SK-N-DZ (cell line): ENCODE measurements around the gene TEX52.
"Not testable (repeated sequence)": the region's sequence is repeated elsewhere in the genome, so short reads cannot be mapped to it uniquely, and the experiment has no call there.

Experiments used
- DNase-seq: peaks from one replicate; pipeline ENCODE4 v3.0.0-alpha.2; 2015; ENCODE audit warnings: low spot score

Gene TEX52

GRCh38 chr12:2868986-2869632 lies 12.3 kb upstream of the TEX52 start:
- DNase-seq: not testable (repeated sequence)

- DNase-seq: no peak
These were observed 7.4 kb upstream of the TEX52 start for GRCh38 chr12:2864198-2864597.

- not testable (repeated sequence) for DNase-seq
These were observed 6.6 kb upstream of the TEX52 start for GRCh38 chr12:2863402-2863801.

GRCh38 chr12:2862876-2863275 lies 6.0 kb upstream of the TEX52 start:
- no peak for DNase-seq

- no peak for DNase-seq
These were observed 3.3 kb upstream of the TEX52 start for GRCh38 chr12:2860170-2860569.

GRCh38 chr12:2858944-2859421 lies 2.1 kb upstream of the TEX52 start:
- no peak for DNase-seq

GRCh38 chr12:2858334-2858733 lies 1.5 kb upstream of the TEX52 start:
- DNase-seq: no peak

GRCh38 chr12:2857576-2857975 lies 737 bp upstream of the TEX52 start:
- no peak for DNase-seq

GRCh38 chr12:2856051-2856450 lies 788 bp downstream of the TEX52 start:
- DNase-seq: no peak

GRCh38 chr12:2855546-2855945 lies 1.3 kb downstream of the TEX52 start:
- DNase-seq: no peak

GRCh38 chr12:2854669-2855453 lies 2.0 kb downstream of the TEX52 start:
- no peak for DNase-seq

GRCh38 chr12:2853626-2854025 lies 3.2 kb downstream of the TEX52 start:
- DNase-seq: peak; percentile 80

GRCh38 chr12:2851931-2852330 lies 4.9 kb downstream of the TEX52 start:
- DNase-seq: no peak

- DNase-seq: no peak
These were observed 11.6 kb downstream of the TEX52 start for GRCh38 chr12:2845280-2845679.

- no peak for DNase-seq
These were observed 12.1 kb downstream of the TEX52 start for GRCh38 chr12:2844786-2845185.

- DNase-seq: no peak
These were observed 13.9 kb downstream of the TEX52 start for GRCh38 chr12:2842948-2843347.

- DNase-seq: no peak
These were observed 15.7 kb downstream of the TEX52 start for GRCh38 chr12:2841056-2841650.

GRCh38 chr12:2836574-2836973 lies 20.3 kb downstream of the TEX52 start:
- DNase-seq: no peak

- DNase-seq: no peak
These were observed 21.0 kb downstream of the TEX52 start for GRCh38 chr12:2835691-2836403.

- DNase-seq: no peak
These were observed 22.0 kb downstream of the TEX52 start, which contains the start of gene NRIP2 for GRCh38 chr12:2834581-2835491. TSS of gene NRIP2 (minus strand) at chr12:2835035. CDS start at chr12:2834983, 52 bp downstream.

GRCh38 chr12:2833810-2834209 lies 23.0 kb downstream of the TEX52 start:
- no peak for DNase-seq
